Fibroblast of villous mesenchyme (primary cell): Measurements from ENCODE around the gene HADHB. TPM values are rescaled to one million over a fixed set of nuclear protein-coding genes. Genes with fewer than 3 reads are reported as not detected.
A peak's percentile ranks its signal among the peaks of the same experiment; 100 is the strongest.
"Not testable (repeated sequence)": the region's sequence is repeated elsewhere in the genome, so short reads cannot be mapped to it uniquely, and the experiment has no call there.

Experiments used
- DNase-seq: peaks from one replicate; pipeline ENCODE4 v3.0.0-alpha.2; 2010; ENCODE audit warnings: low read depth
- H3K4me3 ChIP-seq: 2 replicates; pipeline ENCODE4 v1.5.1; 2011; ENCODE audit warnings: low read depth, mild to moderate bottlenecking, low read length
- total RNA-seq: library from RNA; depleted of rRNA; stranded (reverse); fragments of >200 nt; gene quantifications from 2 replicates; pipeline ENCODE4 v1.2.3, GENCODE V29; 2012
- TF ChIP-seq, protein P1 (sequence below): IDR thresholded peaks from 2 replicates; pipeline ENCODE4 v1.5.1; 2012; ENCODE audit warnings: low read depth, mild to moderate bottlenecking, low read length; ENCODE audit not compliant: insufficient read depth

Gene HADHB
- total RNA-seq, 1 donor: 106 TPM

- DNase-seq: no peak
- no peak overlapping the region for H3K4me3 ChIP-seq
- TF ChIP-seq, protein P1, sequence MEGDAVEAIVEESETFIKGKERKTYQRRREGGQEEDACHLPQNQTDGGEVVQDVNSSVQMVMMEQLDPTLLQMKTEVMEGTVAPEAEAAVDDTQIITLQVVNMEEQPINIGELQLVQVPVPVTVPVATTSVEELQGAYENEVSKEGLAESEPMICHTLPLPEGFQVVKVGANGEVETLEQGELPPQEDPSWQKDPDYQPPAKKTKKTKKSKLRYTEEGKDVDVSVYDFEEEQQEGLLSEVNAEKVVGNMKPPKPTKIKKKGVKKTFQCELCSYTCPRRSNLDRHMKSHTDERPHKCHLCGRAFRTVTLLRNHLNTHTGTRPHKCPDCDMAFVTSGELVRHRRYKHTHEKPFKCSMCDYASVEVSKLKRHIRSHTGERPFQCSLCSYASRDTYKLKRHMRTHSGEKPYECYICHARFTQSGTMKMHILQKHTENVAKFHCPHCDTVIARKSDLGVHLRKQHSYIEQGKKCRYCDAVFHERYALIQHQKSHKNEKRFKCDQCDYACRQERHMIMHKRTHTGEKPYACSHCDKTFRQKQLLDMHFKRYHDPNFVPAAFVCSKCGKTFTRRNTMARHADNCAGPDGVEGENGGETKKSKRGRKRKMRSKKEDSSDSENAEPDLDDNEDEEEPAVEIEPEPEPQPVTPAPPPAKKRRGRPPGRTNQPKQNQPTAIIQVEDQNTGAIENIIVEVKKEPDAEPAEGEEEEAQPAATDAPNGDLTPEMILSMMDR: peak; percentile 23
Measured at GRCh38 chr2:26314243-26314642, 69.5 kb downstream of the HADHB start.

DNA sequence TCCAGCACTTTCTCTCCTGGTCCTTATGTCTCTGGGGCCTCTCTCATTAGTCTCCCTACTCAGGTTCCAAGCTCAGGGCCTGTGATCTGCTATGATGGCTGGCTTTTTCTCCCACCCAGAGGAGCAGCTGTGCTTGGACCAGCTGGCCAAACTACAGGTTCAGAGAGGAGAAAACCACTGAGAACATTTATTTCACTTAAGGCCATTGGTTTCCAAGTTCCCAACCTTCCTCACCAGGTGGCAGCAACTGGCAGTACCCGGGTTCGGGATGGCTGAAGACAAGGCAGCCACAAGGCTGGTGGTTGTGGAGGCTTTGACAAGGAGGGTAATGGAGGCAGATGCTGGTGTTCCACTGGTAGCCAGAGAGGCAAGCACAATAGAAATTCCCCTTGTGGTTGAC, 71.3 kb downstream of the HADHB start:
- H3K4me3 ChIP-seq: no peak overlapping the region
- DNase-seq: peak; percentile 17
- TF ChIP-seq, protein P1: peak; percentile 28

GRCh38 chr2:26316845-26317244, 72.1 kb downstream of the HADHB start:
- TF ChIP-seq, protein P1: no peak
- DNase-seq: no peak
- no peak overlapping the region for H3K4me3 ChIP-seq

- TF ChIP-seq, protein P1: no peak
- DNase-seq: no peak
- H3K4me3 ChIP-seq: no peak overlapping the region
Measured at GRCh38 chr2:26317377-26318105, 72.8 kb downstream of the HADHB start.

DNA sequence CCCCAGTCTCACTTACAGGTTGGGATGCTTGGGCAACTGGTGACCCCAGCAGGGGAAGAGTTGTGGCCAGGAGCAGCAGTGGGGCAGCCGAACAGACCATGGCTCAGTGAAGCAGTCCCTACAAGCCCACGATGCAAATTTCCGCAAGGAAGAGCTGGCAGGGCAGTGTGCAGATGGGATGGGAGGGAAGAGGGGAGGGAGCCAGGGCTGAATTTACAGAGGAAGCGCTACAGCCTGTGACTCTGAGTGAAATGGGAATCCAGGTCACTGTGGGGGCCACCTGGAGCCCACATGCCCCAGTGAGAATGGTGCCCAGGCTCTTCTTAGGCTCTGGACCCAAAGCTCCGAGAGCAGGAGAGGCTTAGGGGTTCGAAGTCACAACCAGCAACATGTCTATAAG, 74.2 kb downstream of the HADHB start:
- TF ChIP-seq, protein P1: no peak
- DNase-seq: no peak
- no peak overlapping the region for H3K4me3 ChIP-seq

- not testable (repeated sequence) for H3K4me3 ChIP-seq, DNase-seq
Measured at GRCh38 chr2:26324479-26324878, 79.7 kb downstream of the HADHB start.

DNA sequence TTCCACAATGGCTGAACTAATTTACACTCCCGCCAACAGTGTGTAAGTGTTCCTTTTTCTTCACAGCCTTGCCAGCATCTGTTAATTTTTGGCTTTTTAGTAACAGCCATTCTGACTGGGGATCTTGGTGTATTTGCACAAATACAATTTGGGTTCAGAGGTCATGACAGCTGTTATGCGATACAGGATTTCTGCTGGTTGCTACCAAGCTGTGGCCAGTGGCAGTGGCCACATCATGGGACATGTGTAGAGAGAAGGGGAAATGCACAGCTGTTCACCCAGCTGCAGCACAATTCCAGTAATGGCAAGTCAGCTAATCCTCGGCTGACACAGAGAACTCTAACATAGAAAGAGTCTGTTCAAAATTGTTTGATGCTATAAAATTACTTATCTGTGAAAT, 80.2 kb downstream of the HADHB start:
- TF ChIP-seq, protein P1: no peak
- H3K4me3 ChIP-seq: no peak overlapping the region
- DNase-seq: no peak
